Neural cell (in vitro differentiated cells): ENCODE measurements around the gene DPPA2. TPM values are rescaled to one million over a fixed set of nuclear protein-coding genes. Genes with fewer than 3 reads are reported as not detected.

Source experiments
- H2AFZ ChIP-seq: fragments of 200-600, 300-800 bp; sonication (generic), shearing (Covaris generic); 2 replicates; pipeline ENCODE4 v1.6.0; 2014; ENCODE audit warnings: low read depth, mild to moderate bottlenecking, antibody characterized with exemption, low read length, moderate library complexity
- H3F3A ChIP-seq: fragments of 200-600 bp; shearing (Covaris generic); 2 replicates; pipeline ENCODE4 v1.6.1; 2016; ENCODE audit warnings: mild to moderate bottlenecking, moderate library complexity, mixed read lengths, antibody characterized with exemption, low read length; ENCODE audit not compliant: insufficient read depth, poor library complexity, severe bottlenecking
- H3K27ac ChIP-seq: fragments of 200-600, 300-800 bp; sonication (generic), shearing (Covaris generic); 2 replicates; pipeline ENCODE4 v1.5.1; 2014; ENCODE audit warnings: mild to moderate bottlenecking, low read length, moderate library complexity
- H3K27me3 ChIP-seq: fragments of 300-800, 200-600 bp; sonication (generic), shearing (Covaris generic); 2 replicates; pipeline ENCODE4 v1.6.0; 2014; ENCODE audit warnings: mild to moderate bottlenecking, low read depth, low read length, moderate library complexity; ENCODE audit not compliant: insufficient read depth
- H3K36me3 ChIP-seq: fragments of 300-800, 200-600 bp; sonication (generic), shearing (Covaris generic); 2 replicates; pipeline ENCODE4 v1.5.1; 2014; ENCODE audit warnings: mild to moderate bottlenecking, antibody characterized with exemption, low read length, moderate library complexity; ENCODE audit not compliant: insufficient read depth
- H3K4me2 ChIP-seq: fragments of 300-800, 200-600 bp; sonication (generic), shearing (Covaris generic); 2 replicates; pipeline ENCODE4 v1.6.0; 2014; ENCODE audit warnings: mild to moderate bottlenecking, low read length
- H3K4me3 ChIP-seq: fragments of 300-800, 200-600 bp; sonication (generic), shearing (Covaris generic); 2 replicates; pipeline ENCODE4 v1.5.1; 2014; ENCODE audit warnings: mild to moderate bottlenecking, low read length, moderate library complexity
- H3K79me2 ChIP-seq: fragments of 200-600 bp; shearing (Covaris generic); replicated peaks from 2 replicates; pipeline ENCODE4 v1.6.0; 2014; ENCODE audit warnings: mild to moderate bottlenecking, low read length, moderate library complexity; ENCODE audit not compliant: insufficient read depth
- H3K9ac ChIP-seq: fragments of 300-800, 200-600 bp; sonication (generic), shearing (Covaris generic); 2 replicates; pipeline ENCODE4 v1.6.1; 2016; ENCODE audit warnings: mild to moderate bottlenecking, low read length, mixed read lengths
- H3K9me2 ChIP-seq: fragments of 200-600 bp; shearing (Covaris generic); 2 replicates; pipeline ENCODE4 v1.6.1; 2016; ENCODE audit warnings: mild to moderate bottlenecking, low read length, mixed read lengths; ENCODE audit not compliant: insufficient read depth
- H3K9me3 ChIP-seq: fragments of 200-600, 300-800 bp; sonication (generic), shearing (Covaris generic); 2 replicates; pipeline ENCODE4 v1.6.1; 2016; ENCODE audit warnings: mild to moderate bottlenecking, mixed run types, low read length, moderate library complexity, mixed read lengths
- H4K20me1 ChIP-seq: fragments of 200-600 bp; shearing (Covaris generic); 2 replicates; pipeline ENCODE4 v1.6.1; 2016; ENCODE audit warnings: mild to moderate bottlenecking, mixed run types; ENCODE audit not compliant: insufficient read depth
- CTCF ChIP-seq: fragments of 450-650 bp; IDR thresholded peaks from 2 replicates; pipeline ENCODE4 v1.5.1; 2014; ENCODE audit warnings: antibody characterized with exemption, mild to moderate bottlenecking, moderate library complexity; ENCODE audit not compliant: poor library complexity, severe bottlenecking
- EP300 ChIP-seq: fragments of 450-650 bp; conservative IDR thresholded peaks from 2 replicates; pipeline ENCODE4 v1.6.1; 2014; ENCODE audit warnings: antibody characterized with exemption, mild to moderate bottlenecking, moderate library complexity; ENCODE audit not compliant: poor library complexity, severe bottlenecking
- EZH2 ChIP-seq: fragments of 200-600, 300-800 bp; shearing (Covaris generic), sonication (generic); IDR thresholded peaks from 2 replicates; pipeline ENCODE4 v1.6.1; 2014; ENCODE audit warnings: antibody characterized with exemption, low read length, borderline replicate concordance, mild to moderate bottlenecking; ENCODE audit not compliant: insufficient read depth, poor library complexity, severe bottlenecking
- MXI1 ChIP-seq: fragments of 450-650 bp; conservative IDR thresholded peaks from 2 replicates; pipeline ENCODE4 v1.6.1; 2014; ENCODE audit warnings: antibody characterized with exemption, mild to moderate bottlenecking; ENCODE audit not compliant: poor library complexity, severe bottlenecking
- POLR2AphosphoS5 ChIP-seq: IDR thresholded peaks from 2 replicates; pipeline ENCODE4 v1.6.1; 2012
- RAD21 ChIP-seq: fragments of 450-650 bp; conservative IDR thresholded peaks from 2 replicates; pipeline ENCODE4 v1.6.1; 2014; ENCODE audit warnings: antibody characterized with exemption, mild to moderate bottlenecking, moderate library complexity
- REST ChIP-seq: IDR thresholded peaks from 2 replicates; pipeline ENCODE4 v1.6.1; 2012; ENCODE audit warnings: borderline replicate concordance
- SMC3 ChIP-seq: fragments of 450-650 bp; conservative IDR thresholded peaks from 2 replicates; pipeline ENCODE4 v1.6.1; 2014; ENCODE audit warnings: antibody characterized with exemption, mild to moderate bottlenecking, moderate library complexity; ENCODE audit not compliant: poor library complexity
- TAF1 ChIP-seq: IDR thresholded peaks from 2 replicates; pipeline ENCODE4 v1.6.1; 2012; ENCODE audit warnings: low read depth
- polyA minus RNA-seq: library from RNA; depleted of rRNA, polyadenylated mRNA; stranded (reverse); fragments of >200 nt; gene quantifications from 2 replicates; pipeline ENCODE4 v1.2.3, GENCODE V29; 2014
- polyA plus RNA-seq: library from polyadenylated mRNA; depleted of rRNA; stranded (reverse); fragments of >200 nt; gene quantifications from 2 replicates; pipeline ENCODE4 v1.2.3, GENCODE V29; 2014

Gene DPPA2
- polyA plus RNA-seq (not detected in 2 replicates), polyA minus RNA-seq (not detected in 2 replicates)

GRCh38 chr3:109316162-109316730 lies at the start of gene DPPA2:
DPPA2 (minus strand) TSS chr3:109316517; CDS start chr3:109314542, 1,975 bp downstream.
- Histone ChIP-seq H3K79me2 (no peaks in the 10 kb centered on the region), H4K20me1 (no peaks in the 10 kb centered on the region), H3K9me3 (no peaks in the 10 kb centered on the region), H3K9me2 (no peaks in the 10 kb centered on the region), H3K36me3 (no peaks in the 10 kb centered on the region), H3K9ac (no peak within 1 kb of the TSS), H3K27ac (no peak within 1 kb of the TSS), H3F3A (no peaks in the 10 kb centered on the region), H2AFZ (no peak within 1 kb of the TSS), H3K4me2 (no peak within 1 kb of the TSS), H3K27me3 (no peaks in the 10 kb centered on the region), H3K4me3 (no peak within 1 kb of the TSS)
- TF ChIP-seq REST (no peak), TAF1 (no peak), CTCF (no peak), SMC3 (no peak), EP300 (no peak), MXI1 (no peak), EZH2 (no peak), RAD21 (no peak), POLR2AphosphoS5 (no peak)

- Histone ChIP-seq H3K79me2 (no peaks in the 10 kb centered on the region), H3K27ac (no peak overlapping the region), H3K36me3 (no peaks in the 10 kb centered on the region), H3K9me2 (no peaks in the 10 kb centered on the region), H3K9ac (no peak overlapping the region), H3F3A (no peaks in the 10 kb centered on the region), H3K4me3 (no peak overlapping the region), H2AFZ (no peak overlapping the region), H4K20me1 (no peaks in the 10 kb centered on the region), H3K4me2 (no peak overlapping the region), H3K9me3 (no peaks in the 10 kb centered on the region), H3K27me3 (no peaks in the 10 kb centered on the region)
- no peak for TF ChIP-seq POLR2AphosphoS5
- no peak for TF ChIP-seq RAD21
- no peak for TF ChIP-seq EP300
- no peak for TF ChIP-seq CTCF
- TF ChIP-seq EZH2: no peak
- no peak for TF ChIP-seq REST
- TF ChIP-seq SMC3: no peak
- TF ChIP-seq TAF1: no peak
- no peak for TF ChIP-seq MXI1
These were observed 47.8 kb upstream of the DPPA2 start for GRCh38 chr3:109364088-109364487.
